Fibroblast of skin of left biceps (primary cell): Measurements from ENCODE around the gene HERPUD2.
"Not testable (repeated sequence)": the region's sequence is repeated elsewhere in the genome, so short reads cannot be mapped to it uniquely, and the experiment has no call there.

Experiments
- DNase-seq, 2 experiments: peaks; one replicate each; pipeline ENCODE4 v3.0.0-alpha.2; 2013; ENCODE audit warnings: low read depth in 2 of 2

HERPUD2 gene

DNA sequence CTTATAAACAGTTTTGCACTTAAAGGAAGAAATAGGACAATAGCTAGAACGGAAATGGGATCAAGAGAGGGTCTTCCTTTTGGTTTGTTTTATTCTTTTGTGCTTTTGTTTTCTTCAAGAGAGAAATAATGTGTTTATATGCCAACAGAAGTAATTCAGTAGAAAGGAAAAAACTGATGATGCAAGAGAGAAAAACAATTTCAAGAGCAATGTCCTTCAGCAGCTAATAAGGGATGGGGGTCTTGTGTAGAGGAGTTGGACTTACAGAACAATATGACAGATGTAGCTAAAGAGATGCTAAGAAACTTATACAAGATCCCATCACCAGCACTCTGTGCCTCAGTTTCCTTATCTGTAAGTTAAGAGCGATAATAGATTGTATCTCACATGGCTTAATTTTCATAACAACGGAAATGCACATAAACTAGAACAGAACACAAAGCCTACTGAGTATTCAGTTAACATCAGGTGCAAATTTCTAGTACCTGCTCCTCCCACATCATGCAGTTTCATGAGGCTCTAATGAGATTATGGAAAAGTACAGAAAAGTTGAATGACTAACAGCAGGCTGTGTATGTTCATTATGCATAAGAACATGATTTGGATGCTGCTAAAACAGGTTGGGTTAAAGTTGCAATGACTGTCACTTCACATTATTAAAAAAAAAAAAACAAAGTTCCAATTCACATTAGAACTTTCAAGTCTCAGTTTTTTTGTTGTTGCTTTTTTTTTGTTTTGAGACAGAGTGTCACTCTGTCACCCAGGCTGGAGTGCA is 17.2 kb downstream of the HERPUD2 start:
- no peak for DNase-seq

GRCh38 chr7:35676211-35676610 is 18.7 kb downstream of the HERPUD2 start:
- DNase-seq = no peak

GRCh38 chr7:35670856-35671569 is 23.9 kb downstream of the HERPUD2 start:
- no peak for DNase-seq

DNA sequence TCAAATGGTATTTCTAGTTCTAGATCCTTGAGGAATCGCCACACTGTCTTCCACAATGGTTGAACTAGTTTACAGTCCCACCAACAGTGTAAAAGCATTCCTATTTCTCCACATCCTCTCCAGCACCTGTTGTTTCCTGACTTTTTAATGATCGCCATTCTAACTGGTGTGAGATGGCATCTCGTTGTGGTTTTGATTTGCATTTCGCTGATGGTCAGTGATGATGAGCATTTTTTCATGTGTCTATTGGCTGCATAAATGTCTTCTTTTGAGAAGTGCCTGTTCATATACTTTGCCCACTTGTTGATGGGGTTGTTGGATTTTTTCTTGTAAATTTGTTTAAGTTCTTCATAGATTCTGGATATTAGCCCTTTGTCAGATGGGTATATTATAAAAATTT is 34.5 kb downstream of the HERPUD2 start:
- DNase-seq = not testable (repeated sequence)

- no peak for DNase-seq
Measured at GRCh38 chr7:35658606-35659201, 36.2 kb downstream of the HERPUD2 start.

DNA sequence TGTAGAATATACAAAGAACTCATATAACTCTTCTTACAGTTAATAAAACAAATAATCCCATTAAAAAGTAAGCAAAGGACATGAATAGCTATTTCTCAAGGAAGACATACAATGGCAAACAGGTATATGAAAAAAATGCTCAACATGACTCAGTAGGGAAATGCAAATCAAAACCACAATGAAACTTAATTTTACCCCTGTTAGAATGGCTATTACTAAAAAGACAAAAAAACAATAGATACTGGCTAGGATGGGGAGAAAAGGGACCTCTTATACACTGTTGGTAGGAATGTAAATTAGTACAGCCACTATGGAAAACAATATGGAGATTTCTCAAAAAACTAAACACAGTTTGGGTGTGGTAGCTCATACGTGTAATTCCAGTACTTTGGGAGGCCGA is 37.8 kb downstream of the HERPUD2 start:
- no peak for DNase-seq

DNA sequence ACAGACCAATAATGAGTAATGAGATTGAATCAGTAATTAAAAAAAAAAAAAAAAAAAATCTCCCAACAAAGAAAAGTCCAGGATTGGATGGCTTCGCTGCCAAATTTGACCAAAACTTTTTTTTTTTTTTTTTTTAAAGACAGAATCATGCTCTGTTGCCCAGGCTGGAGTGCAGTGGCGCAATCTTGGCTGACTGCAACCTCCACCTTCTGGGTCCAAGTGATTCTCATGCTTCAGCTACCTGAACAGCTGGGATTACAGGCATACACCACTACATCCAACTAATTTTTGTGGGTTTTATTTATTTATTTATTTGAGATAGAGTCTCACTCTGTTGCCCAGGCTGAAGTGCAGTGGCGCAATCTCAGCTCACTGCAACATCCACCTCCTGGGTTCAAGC is 40.4 kb downstream of the HERPUD2 start:
- DNase-seq = not testable (repeated sequence)

GRCh38 chr7:35652124-35652523 is 42.8 kb downstream of the HERPUD2 start:
- DNase-seq = no peak

GRCh38 chr7:35650751-35651150 is 44.2 kb downstream of the HERPUD2 start:
- DNase-seq = no peak

- DNase-seq = no peak
Measured at GRCh38 chr7:35649711-35650110, 45.2 kb downstream of the HERPUD2 start.

GRCh38 chr7:35648367-35648766 is 46.6 kb downstream of the HERPUD2 start:
- DNase-seq = no peak

- no peak for DNase-seq
Measured at GRCh38 chr7:35647171-35647574, 47.8 kb downstream of the HERPUD2 start.

DNA sequence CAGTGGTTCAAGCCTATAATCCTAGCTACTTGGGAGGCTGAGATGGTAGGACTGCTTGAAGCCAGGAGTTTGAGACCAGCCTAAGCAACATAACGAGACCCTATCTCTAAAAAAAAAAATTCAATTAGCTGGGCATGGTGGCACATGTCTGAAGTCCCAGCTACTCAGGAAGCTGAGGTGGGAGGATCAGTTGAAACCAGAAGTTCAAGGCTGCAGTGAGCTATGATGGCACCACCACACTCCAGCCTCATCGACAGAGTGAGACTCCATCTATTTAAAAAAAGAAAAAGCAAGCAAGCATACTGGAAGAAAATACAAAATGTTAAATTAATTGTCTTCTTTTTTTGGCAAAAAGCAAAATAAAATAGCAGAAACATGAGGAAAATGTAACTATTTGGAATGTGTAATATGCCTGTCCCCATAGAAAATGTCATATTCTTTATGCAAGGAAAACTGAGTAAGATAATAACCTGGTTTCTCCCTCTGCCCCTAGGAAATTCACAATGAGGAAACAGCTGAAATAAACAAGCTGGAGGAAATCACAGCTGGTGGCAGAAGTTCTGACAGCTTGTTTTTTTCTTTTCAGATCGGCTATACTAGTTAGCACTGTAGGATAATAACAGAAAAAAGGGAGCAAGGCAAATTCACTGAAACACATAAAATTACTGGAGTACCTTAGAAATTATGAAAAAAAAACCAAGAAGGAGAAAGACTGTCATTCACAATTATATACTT is 48.5 kb downstream of the HERPUD2 start:
- no peak for DNase-seq

DNA sequence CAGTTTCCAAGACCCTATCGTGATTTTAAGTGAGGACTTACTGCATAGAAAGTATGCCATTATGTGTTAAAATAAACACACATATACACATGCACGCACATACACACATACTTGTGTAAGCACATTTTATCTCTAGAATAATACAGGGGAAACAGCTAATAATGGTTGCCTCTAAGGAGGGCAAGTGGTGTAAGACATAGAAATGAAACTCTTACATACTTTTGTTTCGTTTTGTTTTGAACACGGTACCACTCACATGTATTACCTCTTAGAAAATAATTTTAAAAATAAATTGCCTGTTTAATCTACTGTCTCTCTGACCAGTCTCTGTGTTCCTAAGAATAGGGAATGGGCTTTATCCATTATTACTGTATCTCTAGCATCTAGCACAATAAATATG is 49.2 kb downstream of the HERPUD2 start:
- no peak for DNase-seq

- DNase-seq = peak in 1 of 2 experiments; percentile 15
Measured at GRCh38 chr7:35630024-35630972, 64.6 kb downstream of the HERPUD2 start.

DNA sequence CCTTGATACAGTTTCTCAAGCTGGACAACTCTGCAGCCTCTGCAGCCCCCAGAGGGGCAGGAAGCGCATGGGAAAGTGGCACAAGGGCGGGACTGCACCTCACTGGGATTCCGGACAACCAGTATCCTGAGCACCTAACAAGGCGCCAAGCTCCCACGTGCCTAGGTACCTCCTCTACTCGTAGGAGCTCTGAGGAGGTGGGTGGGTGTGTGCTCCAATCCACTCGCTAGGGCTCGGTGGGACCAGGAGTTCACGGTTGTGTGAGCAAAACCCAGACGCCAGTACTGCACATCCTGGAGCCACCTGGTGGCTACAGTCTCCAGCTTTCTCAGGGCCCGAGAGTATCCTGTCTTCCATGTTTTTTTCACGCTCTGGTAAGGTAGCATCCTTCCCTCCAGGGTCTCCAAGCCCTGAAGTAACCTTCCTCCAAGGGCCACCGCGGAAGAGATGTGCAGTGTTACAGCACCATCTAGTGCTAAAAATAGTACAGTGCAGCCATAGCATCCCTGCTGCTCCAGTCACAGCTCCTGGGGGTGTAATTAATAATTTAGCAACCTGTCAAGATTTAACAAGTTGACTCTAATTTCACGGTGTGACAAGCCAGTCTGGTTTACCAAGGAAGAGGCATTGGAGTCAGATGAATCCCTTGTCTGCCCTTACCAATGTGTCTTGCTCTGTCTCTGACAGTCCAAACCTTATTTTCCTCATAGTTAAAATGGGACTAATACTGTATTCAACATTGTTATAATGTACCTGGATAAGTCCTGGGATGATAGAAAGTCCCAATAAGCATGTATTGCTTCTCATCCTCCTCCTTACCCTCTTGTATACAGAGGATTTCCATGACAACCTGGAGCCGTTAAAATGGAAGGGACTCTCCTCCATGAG is 70.4 kb downstream of the HERPUD2 start:
- no peak for DNase-seq

- DNase-seq = no peak
Measured at GRCh38 chr7:35623381-35623780, 71.6 kb downstream of the HERPUD2 start.

- no peak for DNase-seq
Measured at GRCh38 chr7:35619863-35620262, 75.1 kb downstream of the HERPUD2 start.

DNA sequence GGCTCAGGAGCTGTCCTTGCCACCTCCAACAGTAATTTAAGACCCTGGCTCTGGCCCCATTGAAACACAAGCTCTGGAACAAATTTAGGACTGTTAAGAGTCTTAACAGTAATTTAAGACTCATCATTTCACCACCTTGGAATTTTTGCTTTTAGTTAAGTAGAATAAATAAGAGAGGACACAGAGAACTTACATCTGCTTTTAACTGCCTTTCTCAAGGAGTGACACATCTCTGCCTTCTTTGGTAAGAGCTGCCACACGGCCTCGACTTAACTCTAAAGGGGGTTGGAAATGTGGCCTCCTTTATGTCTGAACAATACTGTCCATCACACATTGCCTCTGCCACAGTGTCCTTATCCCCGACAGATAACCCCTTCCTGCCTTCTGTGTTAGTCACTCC is 77.9 kb downstream of the HERPUD2 start:
- no peak for DNase-seq

GRCh38 chr7:35613150-35613549 is 81.8 kb downstream of the HERPUD2 start:
- DNase-seq = no peak
